PFSK-1 (cell line): ENCODE measurements around the gene IRAK1BP1.

Source experiments
- SIN3A ChIP-seq: IDR thresholded peaks from 2 replicates; pipeline ENCODE4 v1.6.1; 2012; ENCODE audit warnings: mild to moderate bottlenecking, low read length, moderate library complexity, borderline replicate concordance; ENCODE audit not compliant: insufficient read depth
- TAF1 ChIP-seq: IDR thresholded peaks from 2 replicates; pipeline ENCODE4 v1.6.1; 2012; ENCODE audit warnings: low read length, control low read depth, borderline replicate concordance; ENCODE audit not compliant: insufficient read depth
- TF ChIP-seq, protein P1 (sequence below), 2 experiments: IDR thresholded peaks; 2 replicates each; pipeline versions ENCODE4 v1.6.1 to v1.8.0; 2011 to 2012; ENCODE audit warnings: low read depth in 2 of 2, low read length in 2 of 2, control low read depth in 1 of 2, inconsistent platforms in 1 of 2, mild to moderate bottlenecking in 1 of 2, moderate library complexity in 1 of 2; ENCODE audit not compliant: insufficient read depth in 1 of 2

DNA sequence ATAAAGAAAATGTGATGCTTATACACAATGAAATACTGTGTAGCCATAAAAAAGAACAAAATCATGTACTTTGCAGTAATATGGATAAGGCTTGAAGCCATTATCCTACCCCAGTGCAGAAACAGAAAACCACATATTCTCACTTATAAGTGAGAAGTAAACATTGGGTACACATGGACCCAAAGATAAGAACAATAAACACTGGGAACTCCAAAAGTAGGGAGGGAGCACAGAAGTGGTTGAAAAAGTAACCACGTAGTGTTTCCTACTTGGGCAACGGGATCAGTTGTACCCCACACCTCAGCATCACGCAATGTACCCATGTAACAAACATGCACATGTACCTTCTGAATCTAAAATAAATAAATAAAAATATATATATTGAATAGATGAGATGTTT lies 8.2 kb downstream of the IRAK1BP1 start:
- TF ChIP-seq, protein P1, sequence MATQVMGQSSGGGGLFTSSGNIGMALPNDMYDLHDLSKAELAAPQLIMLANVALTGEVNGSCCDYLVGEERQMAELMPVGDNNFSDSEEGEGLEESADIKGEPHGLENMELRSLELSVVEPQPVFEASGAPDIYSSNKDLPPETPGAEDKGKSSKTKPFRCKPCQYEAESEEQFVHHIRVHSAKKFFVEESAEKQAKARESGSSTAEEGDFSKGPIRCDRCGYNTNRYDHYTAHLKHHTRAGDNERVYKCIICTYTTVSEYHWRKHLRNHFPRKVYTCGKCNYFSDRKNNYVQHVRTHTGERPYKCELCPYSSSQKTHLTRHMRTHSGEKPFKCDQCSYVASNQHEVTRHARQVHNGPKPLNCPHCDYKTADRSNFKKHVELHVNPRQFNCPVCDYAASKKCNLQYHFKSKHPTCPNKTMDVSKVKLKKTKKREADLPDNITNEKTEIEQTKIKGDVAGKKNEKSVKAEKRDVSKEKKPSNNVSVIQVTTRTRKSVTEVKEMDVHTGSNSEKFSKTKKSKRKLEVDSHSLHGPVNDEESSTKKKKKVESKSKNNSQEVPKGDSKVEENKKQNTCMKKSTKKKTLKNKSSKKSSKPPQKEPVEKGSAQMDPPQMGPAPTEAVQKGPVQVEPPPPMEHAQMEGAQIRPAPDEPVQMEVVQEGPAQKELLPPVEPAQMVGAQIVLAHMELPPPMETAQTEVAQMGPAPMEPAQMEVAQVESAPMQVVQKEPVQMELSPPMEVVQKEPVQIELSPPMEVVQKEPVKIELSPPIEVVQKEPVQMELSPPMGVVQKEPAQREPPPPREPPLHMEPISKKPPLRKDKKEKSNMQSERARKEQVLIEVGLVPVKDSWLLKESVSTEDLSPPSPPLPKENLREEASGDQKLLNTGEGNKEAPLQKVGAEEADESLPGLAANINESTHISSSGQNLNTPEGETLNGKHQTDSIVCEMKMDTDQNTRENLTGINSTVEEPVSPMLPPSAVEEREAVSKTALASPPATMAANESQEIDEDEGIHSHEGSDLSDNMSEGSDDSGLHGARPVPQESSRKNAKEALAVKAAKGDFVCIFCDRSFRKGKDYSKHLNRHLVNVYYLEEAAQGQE (IDR thresholded peaks at IDR 0.05; ENCODE audit: insufficient read depth in 1 of 2, low read depth in 2 of 2, low read length in 2 of 2) = no peak
- TF ChIP-seq SIN3A (no peak), TAF1 (no peak)
